Measurements from ENCODE around the gene LLGL1. TPM values are rescaled to one million over a fixed set of nuclear protein-coding genes. Genes with fewer than 3 reads are reported as not detected.

Gene LLGL1
- total RNA-seq: 15.1 TPM

- peak within 1 kb of the TSS; percentile 81 to 90 (median 86) for H3K9ac ChIP-seq (ENCODE audit: low read depth in 1 of 3, low read length in 3 of 3)
- H3K36me3 ChIP-seq (ENCODE audit: control insufficient read depth in 3 of 3, insufficient read depth in 3 of 3, low read length in 3 of 3): no peaks in the 10 kb centered on the region
- H3K4me3 ChIP-seq (ENCODE audit: low read length in 3 of 3): peak within 1 kb of the TSS; percentile 76 to 88 (median 82)
- no peaks in the 10 kb centered on the region for H3K9me3 ChIP-seq (ENCODE audit: control insufficient read depth in 3 of 3, low read length in 3 of 3)
- H3K27ac ChIP-seq (ENCODE audit: low read depth, low read length): peak within 1 kb of the TSS; percentile 76
- peaks cover 17 to 22% (median 21%) of the 10 kb centered on the region in 3 donors for H3K4me1 ChIP-seq (ENCODE audit: control insufficient read depth in 3 of 3, insufficient read depth in 3 of 3, low read length in 3 of 3)
- H3K27me3 ChIP-seq (ENCODE audit: control insufficient read depth in 3 of 3, insufficient read depth in 3 of 3, low read length in 3 of 3): no peaks in the 10 kb centered on the region
These were observed at the start of gene LLGL1 for GRCh38 chr17:18225121-18225641. Gene LLGL1 (plus strand): TSS chr17:18225635. CDS start chr17:18225683, 48 bp downstream.

- Histone ChIP-seq H3K27me3 (ENCODE audit: control insufficient read depth in 3 of 3, insufficient read depth in 3 of 3, low read length in 3 of 3) (no peaks in the 10 kb centered on the region), H3K9me3 (ENCODE audit: control insufficient read depth in 3 of 3, low read length in 3 of 3) (no peaks in the 10 kb centered on the region), H3K27ac (ENCODE audit: low read depth, low read length) (no peak overlapping the region), H3K36me3 (ENCODE audit: control insufficient read depth in 3 of 3, insufficient read depth in 3 of 3, low read length in 3 of 3) (no peaks in the 10 kb centered on the region), H3K9ac (ENCODE audit: low read depth in 1 of 3, low read length in 3 of 3) (no peak overlapping the region), H3K4me1 (ENCODE audit: control insufficient read depth in 3 of 3, insufficient read depth in 3 of 3, low read length in 3 of 3) (peaks cover 0 to 9% (median 5%) of the 10 kb centered on the region in 3 donors), H3K4me3 (ENCODE audit: low read length in 3 of 3) (no peak overlapping the region)
These were observed 49.3 kb upstream of the LLGL1 start for GRCh38 chr17:18176176-18176575.

GRCh38 chr17:18177133-18177532 is 48.3 kb upstream of the LLGL1 start:
- Histone ChIP-seq H3K27ac (ENCODE audit: low read depth, low read length) (no peak overlapping the region), H3K4me3 (ENCODE audit: low read length in 3 of 3) (no peak overlapping the region), H3K36me3 (ENCODE audit: control insufficient read depth in 3 of 3, insufficient read depth in 3 of 3, low read length in 3 of 3) (no peaks in the 10 kb centered on the region), H3K9ac (ENCODE audit: low read depth in 1 of 3, low read length in 3 of 3) (no peak overlapping the region), H3K27me3 (ENCODE audit: control insufficient read depth in 3 of 3, insufficient read depth in 3 of 3, low read length in 3 of 3) (no peaks in the 10 kb centered on the region), H3K4me1 (ENCODE audit: control insufficient read depth in 3 of 3, insufficient read depth in 3 of 3, low read length in 3 of 3) (peaks cover 2 to 16% (median 10%) of the 10 kb centered on the region in 3 donors), H3K9me3 (ENCODE audit: control insufficient read depth in 3 of 3, low read length in 3 of 3) (no peaks in the 10 kb centered on the region)

GRCh38 chr17:18177722-18178121 is 47.7 kb upstream of the LLGL1 start:
- H3K4me3 ChIP-seq (ENCODE audit: low read length in 3 of 3): no peak overlapping the region
- H3K36me3 ChIP-seq (ENCODE audit: control insufficient read depth in 3 of 3, insufficient read depth in 3 of 3, low read length in 3 of 3): no peaks in the 10 kb centered on the region
- H3K27ac ChIP-seq (ENCODE audit: low read depth, low read length): no peak overlapping the region
- no peaks in the 10 kb centered on the region for H3K9me3 ChIP-seq (ENCODE audit: control insufficient read depth in 3 of 3, low read length in 3 of 3)
- H3K27me3 ChIP-seq (ENCODE audit: control insufficient read depth in 3 of 3, insufficient read depth in 3 of 3, low read length in 3 of 3): no peaks in the 10 kb centered on the region
- H3K4me1 ChIP-seq (ENCODE audit: control insufficient read depth in 3 of 3, insufficient read depth in 3 of 3, low read length in 3 of 3): peaks cover 8 to 19% (median 15%) of the 10 kb centered on the region in 3 donors
- H3K9ac ChIP-seq (ENCODE audit: low read depth in 1 of 3, low read length in 3 of 3): no peak overlapping the region

GRCh38 chr17:18179196-18179595 is 46.2 kb upstream of the LLGL1 start:
- Histone ChIP-seq H3K4me3 (ENCODE audit: low read length in 3 of 3) (no peak overlapping the region), H3K4me1 (ENCODE audit: control insufficient read depth in 3 of 3, insufficient read depth in 3 of 3, low read length in 3 of 3) (peaks cover 8 to 19% (median 15%) of the 10 kb centered on the region in 3 donors), H3K36me3 (ENCODE audit: control insufficient read depth in 3 of 3, insufficient read depth in 3 of 3, low read length in 3 of 3) (no peaks in the 10 kb centered on the region), H3K9me3 (ENCODE audit: control insufficient read depth in 3 of 3, low read length in 3 of 3) (no peaks in the 10 kb centered on the region), H3K9ac (ENCODE audit: low read depth in 1 of 3, low read length in 3 of 3) (no peak overlapping the region), H3K27me3 (ENCODE audit: control insufficient read depth in 3 of 3, insufficient read depth in 3 of 3, low read length in 3 of 3) (no peaks in the 10 kb centered on the region), H3K27ac (ENCODE audit: low read depth, low read length) (no peak overlapping the region)

GRCh38 chr17:18179804-18180203 is 45.6 kb upstream of the LLGL1 start:
- Histone ChIP-seq H3K9ac (ENCODE audit: low read depth in 1 of 3, low read length in 3 of 3) (no peak overlapping the region), H3K27me3 (ENCODE audit: control insufficient read depth in 3 of 3, insufficient read depth in 3 of 3, low read length in 3 of 3) (no peaks in the 10 kb centered on the region), H3K4me3 (ENCODE audit: low read length in 3 of 3) (no peak overlapping the region), H3K27ac (ENCODE audit: low read depth, low read length) (no peak overlapping the region), H3K9me3 (ENCODE audit: control insufficient read depth in 3 of 3, low read length in 3 of 3) (no peaks in the 10 kb centered on the region), H3K4me1 (ENCODE audit: control insufficient read depth in 3 of 3, insufficient read depth in 3 of 3, low read length in 3 of 3) (peaks cover 10 to 25% (median 18%) of the 10 kb centered on the region in 3 donors), H3K36me3 (ENCODE audit: control insufficient read depth in 3 of 3, insufficient read depth in 3 of 3, low read length in 3 of 3) (peaks cover 0 to 5% (median 0%) of the 10 kb centered on the region in 3 donors)

- peak overlapping the region; percentile 99 for H3K27ac ChIP-seq (ENCODE audit: low read depth, low read length)
- no peaks in the 10 kb centered on the region for H3K27me3 ChIP-seq (ENCODE audit: control insufficient read depth in 3 of 3, insufficient read depth in 3 of 3, low read length in 3 of 3)
- H3K4me3 ChIP-seq (ENCODE audit: low read length in 3 of 3): no peak overlapping the region
- peaks cover 0 to 9% (median 3%) of the 10 kb centered on the region in 3 donors for H3K36me3 ChIP-seq (ENCODE audit: control insufficient read depth in 3 of 3, insufficient read depth in 3 of 3, low read length in 3 of 3)
- peak overlapping the region in 1 of 3 donors; percentile 23 for H3K9ac ChIP-seq (ENCODE audit: low read depth in 1 of 3, low read length in 3 of 3)
- peaks cover 25 to 30% (median 26%) of the 10 kb centered on the region in 3 donors for H3K4me1 ChIP-seq (ENCODE audit: control insufficient read depth in 3 of 3, insufficient read depth in 3 of 3, low read length in 3 of 3)
- no peaks in the 10 kb centered on the region for H3K9me3 ChIP-seq (ENCODE audit: control insufficient read depth in 3 of 3, low read length in 3 of 3)
These were observed 44.1 kb upstream of the LLGL1 start for GRCh38 chr17:18181358-18181757.

- H3K9ac ChIP-seq (ENCODE audit: low read depth in 1 of 3, low read length in 3 of 3): peak overlapping the region; percentile 88 to 99 (median 95)
- peak overlapping the region; percentile 83 to 98 (median 95) for H3K4me3 ChIP-seq (ENCODE audit: low read length in 3 of 3)
- peaks cover 35 to 39% (median 36%) of the 10 kb centered on the region in 3 donors for H3K4me1 ChIP-seq (ENCODE audit: control insufficient read depth in 3 of 3, insufficient read depth in 3 of 3, low read length in 3 of 3)
- H3K27ac ChIP-seq (ENCODE audit: low read depth, low read length): peak overlapping the region; percentile 99
- no peaks in the 10 kb centered on the region for H3K9me3 ChIP-seq (ENCODE audit: control insufficient read depth in 3 of 3, low read length in 3 of 3)
- peaks cover 1 to 9% (median 3%) of the 10 kb centered on the region in 3 donors for H3K36me3 ChIP-seq (ENCODE audit: control insufficient read depth in 3 of 3, insufficient read depth in 3 of 3, low read length in 3 of 3)
- H3K27me3 ChIP-seq (ENCODE audit: control insufficient read depth in 3 of 3, insufficient read depth in 3 of 3, low read length in 3 of 3): no peaks in the 10 kb centered on the region
These were observed 43.1 kb upstream of the LLGL1 start for GRCh38 chr17:18182110-18182977.

- peak overlapping the region; percentile 83 to 98 (median 95) for H3K4me3 ChIP-seq (ENCODE audit: low read length in 3 of 3)
- no peaks in the 10 kb centered on the region for H3K9me3 ChIP-seq (ENCODE audit: control insufficient read depth in 3 of 3, low read length in 3 of 3)
- H3K36me3 ChIP-seq (ENCODE audit: control insufficient read depth in 3 of 3, insufficient read depth in 3 of 3, low read length in 3 of 3): peaks cover 3 to 9% (median 5%) of the 10 kb centered on the region in 3 donors
- peaks cover 41 to 45% (median 42%) of the 10 kb centered on the region in 3 donors for H3K4me1 ChIP-seq (ENCODE audit: control insufficient read depth in 3 of 3, insufficient read depth in 3 of 3, low read length in 3 of 3)
- H3K9ac ChIP-seq (ENCODE audit: low read depth in 1 of 3, low read length in 3 of 3): peak overlapping the region; percentile 88 to 99 (median 95)
- peak overlapping the region; percentile 99 for H3K27ac ChIP-seq (ENCODE audit: low read depth, low read length)
- no peaks in the 10 kb centered on the region for H3K27me3 ChIP-seq (ENCODE audit: control insufficient read depth in 3 of 3, insufficient read depth in 3 of 3, low read length in 3 of 3)
These were observed 42.5 kb upstream of the LLGL1 start for GRCh38 chr17:18182978-18183333.

Measured in skeletal muscle tissue (tissue), 4 donors.